Measurements from ENCODE around the gene ZNF593.
A peak's percentile ranks its signal among the peaks of the same experiment; 100 is the strongest.

Gene ZNF593

DNA sequence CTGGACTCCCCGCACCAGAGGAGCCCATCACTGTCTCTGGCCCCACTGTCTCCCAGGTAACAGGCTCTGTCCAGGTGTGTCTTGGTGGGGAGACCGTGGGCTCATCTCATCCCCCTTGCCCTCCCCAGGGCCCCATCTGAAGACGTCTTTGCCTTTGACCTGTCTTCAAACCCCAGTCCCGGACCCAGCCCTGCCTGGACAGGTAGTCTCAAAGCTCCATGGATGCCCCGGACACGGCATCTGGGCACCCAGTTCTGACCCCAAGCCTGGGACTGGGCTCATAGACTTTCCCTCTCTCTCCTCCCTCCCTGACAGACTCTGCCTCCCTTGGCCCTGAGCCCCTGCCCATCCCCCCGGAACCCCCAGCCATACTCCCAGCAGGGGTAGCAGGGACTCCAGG, 14.4 kb downstream of the ZNF593 start:
- DNase-seq (ENCODE audit: low read depth) = no peak
- TF ChIP-seq, protein P1, sequence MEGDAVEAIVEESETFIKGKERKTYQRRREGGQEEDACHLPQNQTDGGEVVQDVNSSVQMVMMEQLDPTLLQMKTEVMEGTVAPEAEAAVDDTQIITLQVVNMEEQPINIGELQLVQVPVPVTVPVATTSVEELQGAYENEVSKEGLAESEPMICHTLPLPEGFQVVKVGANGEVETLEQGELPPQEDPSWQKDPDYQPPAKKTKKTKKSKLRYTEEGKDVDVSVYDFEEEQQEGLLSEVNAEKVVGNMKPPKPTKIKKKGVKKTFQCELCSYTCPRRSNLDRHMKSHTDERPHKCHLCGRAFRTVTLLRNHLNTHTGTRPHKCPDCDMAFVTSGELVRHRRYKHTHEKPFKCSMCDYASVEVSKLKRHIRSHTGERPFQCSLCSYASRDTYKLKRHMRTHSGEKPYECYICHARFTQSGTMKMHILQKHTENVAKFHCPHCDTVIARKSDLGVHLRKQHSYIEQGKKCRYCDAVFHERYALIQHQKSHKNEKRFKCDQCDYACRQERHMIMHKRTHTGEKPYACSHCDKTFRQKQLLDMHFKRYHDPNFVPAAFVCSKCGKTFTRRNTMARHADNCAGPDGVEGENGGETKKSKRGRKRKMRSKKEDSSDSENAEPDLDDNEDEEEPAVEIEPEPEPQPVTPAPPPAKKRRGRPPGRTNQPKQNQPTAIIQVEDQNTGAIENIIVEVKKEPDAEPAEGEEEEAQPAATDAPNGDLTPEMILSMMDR (IDR thresholded peaks at IDR 0.05; ENCODE audit: insufficient read depth, low read depth, low read length, missing control alignments) = no peak
- H3K4me3 ChIP-seq (ENCODE audit: low read depth, low read length) = no peak overlapping the region

DNA sequence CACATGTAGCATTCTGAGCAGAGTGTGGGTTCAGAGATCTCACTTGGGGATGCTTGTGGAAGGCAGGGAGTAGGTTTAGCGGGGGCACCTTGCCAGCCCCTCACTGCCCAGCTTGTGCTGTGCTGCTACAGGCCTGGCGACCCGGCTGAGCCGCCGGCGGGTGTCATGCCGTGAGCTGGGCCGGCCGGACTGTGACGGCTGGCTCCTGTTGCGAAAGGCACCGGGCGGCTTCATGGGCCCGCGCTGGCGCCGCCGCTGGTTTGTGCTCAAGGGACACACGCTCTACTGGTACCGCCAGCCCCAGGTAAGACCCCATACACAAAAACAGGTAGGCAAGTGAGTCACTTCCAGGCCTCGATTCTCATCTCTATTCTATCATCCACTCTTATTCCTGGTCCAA, 15.2 kb downstream of the ZNF593 start:
- no peak for DNase-seq (ENCODE audit: low read depth)
- TF ChIP-seq, protein P1 (IDR thresholded peaks at IDR 0.05; ENCODE audit: insufficient read depth, low read depth, low read length, missing control alignments) = no peak
- H3K4me3 ChIP-seq (ENCODE audit: low read depth, low read length) = no peak overlapping the region

DNA sequence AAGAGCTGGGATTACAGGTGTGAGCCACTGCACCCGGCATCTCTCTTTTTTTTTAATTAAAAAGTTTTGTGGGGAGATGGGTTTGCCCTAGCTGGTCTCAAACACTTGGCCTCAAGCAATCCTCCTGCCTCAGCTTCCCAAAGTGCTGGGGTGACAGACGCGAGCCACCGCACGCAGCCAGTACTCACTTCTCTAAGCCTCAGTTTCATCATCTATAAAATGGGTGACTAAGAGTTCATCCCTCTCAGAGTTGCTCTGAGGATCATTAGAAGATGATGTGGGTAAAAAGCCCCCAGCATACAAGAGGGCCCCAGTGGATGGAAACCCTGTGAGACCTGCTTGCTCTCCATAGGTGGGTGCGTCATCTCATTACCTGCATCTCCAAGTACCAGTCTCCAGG, 18.2 kb downstream of the ZNF593 start:
- no peak for DNase-seq (ENCODE audit: low read depth)
- TF ChIP-seq, protein P1 (IDR thresholded peaks at IDR 0.05; ENCODE audit: insufficient read depth, low read depth, low read length, missing control alignments) = no peak
- H3K4me3 ChIP-seq (ENCODE audit: low read depth, low read length) = no peak overlapping the region

DNA sequence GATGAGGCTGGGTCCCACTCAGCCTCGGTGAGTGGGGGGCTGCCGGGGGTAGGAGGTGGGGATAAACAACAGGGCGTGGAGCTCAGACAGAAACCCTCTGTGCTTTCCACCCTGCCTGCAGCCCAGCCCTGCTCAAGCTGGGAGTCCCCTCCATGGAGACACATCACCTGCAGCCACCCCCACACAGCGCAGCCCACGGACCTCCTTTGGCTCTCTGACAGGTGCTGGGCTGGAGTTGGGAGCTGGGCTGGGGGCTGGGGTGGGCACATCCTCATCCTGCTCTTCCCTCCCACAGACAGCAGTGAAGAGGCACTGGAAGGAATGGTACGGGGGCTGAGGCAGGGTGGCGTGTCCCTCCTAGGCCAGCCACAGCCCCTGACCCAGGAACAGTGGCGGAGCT, 18.8 kb downstream of the ZNF593 start:
- H3K4me3 ChIP-seq (ENCODE audit: low read depth, low read length) = no peak overlapping the region
- TF ChIP-seq, protein P1 (IDR thresholded peaks at IDR 0.05; ENCODE audit: insufficient read depth, low read depth, low read length, missing control alignments) = no peak
- DNase-seq (ENCODE audit: low read depth) = no peak

DNA sequence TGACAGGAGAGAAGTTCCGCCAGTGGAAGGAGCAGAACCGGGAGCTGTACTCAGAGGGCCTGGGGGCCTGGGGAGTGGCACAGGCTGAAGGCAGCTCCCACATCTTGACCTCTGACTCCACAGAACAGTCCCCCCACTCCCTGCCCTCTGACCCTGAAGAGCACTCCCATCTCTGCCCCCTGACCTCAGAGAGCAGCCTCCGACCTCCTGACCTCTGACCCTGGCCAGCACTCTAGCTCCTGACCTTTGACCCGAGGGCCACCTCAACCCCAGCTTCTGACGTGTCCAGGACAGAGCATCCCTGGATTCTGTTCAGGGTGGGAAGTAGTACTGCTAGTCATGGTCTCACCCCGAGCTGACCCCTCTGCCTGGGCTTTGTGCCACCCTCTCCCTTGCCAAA, 19.6 kb downstream of the ZNF593 start:
- TF ChIP-seq, protein P1 (IDR thresholded peaks at IDR 0.05; ENCODE audit: insufficient read depth, low read depth, low read length, missing control alignments) = no peak
- DNase-seq (ENCODE audit: low read depth) = no peak
- no peak overlapping the region for H3K4me3 ChIP-seq (ENCODE audit: low read depth, low read length)

DNA sequence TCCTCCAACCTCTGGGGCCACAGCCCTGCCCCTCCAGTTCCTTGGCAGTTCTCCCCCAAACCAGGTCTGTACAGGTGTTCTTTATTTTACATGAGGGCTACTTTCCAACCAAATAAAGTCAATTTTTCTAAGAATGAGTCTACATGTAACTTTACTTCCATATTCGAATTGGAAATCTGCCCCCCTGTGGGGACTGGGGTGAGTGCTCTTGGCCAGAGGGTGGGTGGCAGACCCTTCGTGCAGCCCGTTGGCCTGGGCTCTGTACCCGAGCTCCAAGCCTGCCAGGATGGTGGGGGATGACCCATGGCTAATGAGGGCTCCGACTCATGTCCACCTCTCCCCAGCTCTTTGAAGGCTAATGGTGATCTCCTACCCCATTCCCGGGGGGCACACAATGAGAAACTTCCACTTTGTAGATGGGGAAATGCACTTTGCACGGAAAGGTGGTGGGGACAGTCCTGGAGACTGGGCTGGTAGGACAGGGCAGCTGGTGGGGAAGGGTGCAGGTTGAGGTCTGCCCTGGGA, 20.1 kb downstream of the ZNF593 start:
- no peak overlapping the region for H3K4me3 ChIP-seq (ENCODE audit: low read depth, low read length)
- no peak for DNase-seq (ENCODE audit: low read depth)
- TF ChIP-seq, protein P1 (IDR thresholded peaks at IDR 0.05; ENCODE audit: insufficient read depth, low read depth, low read length, missing control alignments) = no peak

DNA sequence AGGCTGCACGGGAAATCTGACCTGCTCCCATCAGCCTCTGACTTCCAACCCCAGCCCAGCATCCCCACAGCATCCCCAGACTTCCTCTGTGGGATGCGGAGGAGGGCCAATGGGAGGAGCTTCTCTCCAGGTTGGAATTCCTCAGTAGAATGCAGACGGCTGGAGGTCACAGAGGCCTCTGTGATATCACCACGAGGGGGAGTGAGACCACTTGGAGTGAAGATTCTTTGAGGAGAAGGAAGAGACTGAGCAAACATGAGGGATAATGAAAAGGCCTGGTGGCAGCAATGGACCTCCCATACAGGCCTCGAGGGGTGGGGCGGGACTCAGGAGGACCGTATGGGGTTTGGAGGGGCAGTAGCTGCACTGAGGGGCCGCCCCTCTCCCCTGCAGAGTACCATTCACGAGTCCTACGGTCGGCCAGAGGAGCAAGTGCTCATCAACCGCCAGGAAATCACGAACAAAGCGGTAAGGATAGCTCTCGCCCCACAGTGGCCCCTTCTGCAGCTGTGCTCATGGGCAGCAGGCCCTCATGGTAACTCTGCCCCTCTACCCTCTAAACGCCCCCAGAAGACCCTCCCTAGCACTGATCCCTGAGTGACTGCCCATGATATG, 20.8 kb downstream of the ZNF593 start, which contains the start of gene CATSPER4:
TSS of gene CATSPER4 (plus strand) at position 230 of the 615 bp plus-strand sequence. CDS start at position 256, 26 bp downstream.
- no peak for DNase-seq (ENCODE audit: low read depth)
- H3K4me3 ChIP-seq (ENCODE audit: low read depth, low read length) = no peak within 1 kb of the TSS
- TF ChIP-seq, protein P1 (IDR thresholded peaks at IDR 0.05; ENCODE audit: insufficient read depth, low read depth, low read length, missing control alignments) = peak; percentile 3
